Iris pigment epithelial cell (primary cell): Measurements from ENCODE around the gene IAH1.

Experiments
- DNase-seq: peaks from one replicate; pipeline ENCODE4 v3.0.0-alpha.2; 2011; ENCODE audit warnings: low read depth

The IAH1 gene

GRCh38 chr2:9527995-9528787, 53.8 kb downstream of the IAH1 start:
- DNase-seq = peak; percentile 36

- DNase-seq = no peak
Observed at GRCh38 chr2:9532421-9532820, 58.1 kb downstream of the IAH1 start.

- DNase-seq = no peak
Observed at GRCh38 chr2:9533663-9534062, 59.3 kb downstream of the IAH1 start.

- DNase-seq = no peak
Observed at GRCh38 chr2:9535177-9535576, 60.8 kb downstream of the IAH1 start.

- no peak for DNase-seq
Observed at GRCh38 chr2:9536504-9536903, 62.2 kb downstream of the IAH1 start.

GRCh38 chr2:9538000-9538507, 63.7 kb downstream of the IAH1 start:
- DNase-seq = peak; percentile 87
